ENCODE data around the gene ATP8B2.

- TF ChIP-seq POLR2A (IDR thresholded peaks at IDR 0.05; ENCODE audit: borderline replicate concordance, extremely low read depth, insufficient read depth, insufficient read length) (no peak), CTCF (IDR thresholded peaks at IDR 0.05 in 2 of 3, conservative IDR thresholded peaks at IDR 0.05 in 1 of 3; ENCODE audit: borderline replicate concordance in 1 of 3, insufficient read depth in 1 of 3, low read depth in 2 of 3, low read length in 2 of 3) (no peak), EZH2 (IDR thresholded peaks at IDR 0.05) (no peak), ZBTB33 (IDR thresholded peaks at IDR 0.05; ENCODE audit: extremely low read depth, insufficient replicate concordance, low read length) (no peak), RAD21 (IDR thresholded peaks at IDR 0.05; ENCODE audit: low read depth) (no peak), SIN3A (IDR thresholded peaks at IDR 0.05; ENCODE audit: low read depth) (no peak), EZH2phosphoT487 (IDR thresholded peaks at IDR 0.05; ENCODE audit: borderline replicate concordance) (no peak)
These were observed 23.7 kb upstream of the ATP8B2 start for GRCh38 chr1:154301582-154301981.
